ENCODE measurements around the gene HDC. TPM values are rescaled to one million over a fixed set of nuclear protein-coding genes. Genes with fewer than 3 reads are reported as not detected.
A peak's percentile ranks its signal among the peaks of the same experiment; 100 is the strongest.

The HDC gene
- polyA plus RNA-seq, 1 donor: 0.28 TPM

GRCh38 chr15:50257332-50257731 is 8.2 kb downstream of the HDC start:
- Histone ChIP-seq H3K36me3 (ENCODE audit: control insufficient read depth, insufficient read depth, low read length) (no peaks in the 10 kb centered on the region), H3K4me3 (ENCODE audit: low read length) (no peak overlapping the region), H3K4me1 (ENCODE audit: control insufficient read depth, insufficient read depth, low read length) (no peaks in the 10 kb centered on the region), H3K27me3 (ENCODE audit: control insufficient read depth, insufficient read depth, low read length) (no peaks in the 10 kb centered on the region), H3K27ac (ENCODE audit: low read length) (no peak overlapping the region), H3K9me3 (ENCODE audit: control insufficient read depth, low read depth, low read length) (no peaks in the 10 kb centered on the region)
- no peak for DNase-seq
- whole genome bisulfite sequencing (ENCODE audit: insufficient coverage, low lambda C conversion rate): no CpG with 5 or more reads among the region's 8 CpGs

- Histone ChIP-seq H3K4me1 (ENCODE audit: control insufficient read depth, insufficient read depth, low read length) (no peaks in the 10 kb centered on the region), H3K36me3 (ENCODE audit: control insufficient read depth, insufficient read depth, low read length) (no peaks in the 10 kb centered on the region), H3K27me3 (ENCODE audit: control insufficient read depth, insufficient read depth, low read length) (no peaks in the 10 kb centered on the region), H3K27ac (ENCODE audit: low read length) (no peak overlapping the region), H3K9me3 (ENCODE audit: control insufficient read depth, low read depth, low read length) (no peaks in the 10 kb centered on the region), H3K4me3 (ENCODE audit: low read length) (no peak overlapping the region)
- no CpG with 5 or more reads among the region's 5 CpGs for WGBS (ENCODE audit: insufficient coverage, low lambda C conversion rate)
- DNase-seq: no peak
Measured at GRCh38 chr15:50256188-50257041, 9.1 kb downstream of the HDC start.

- Histone ChIP-seq H3K4me3 (ENCODE audit: low read length) (no peak overlapping the region), H3K27ac (ENCODE audit: low read length) (no peak overlapping the region), H3K4me1 (ENCODE audit: control insufficient read depth, insufficient read depth, low read length) (no peaks in the 10 kb centered on the region), H3K9me3 (ENCODE audit: control insufficient read depth, low read depth, low read length) (no peaks in the 10 kb centered on the region), H3K36me3 (ENCODE audit: control insufficient read depth, insufficient read depth, low read length) (no peaks in the 10 kb centered on the region), H3K27me3 (ENCODE audit: control insufficient read depth, insufficient read depth, low read length) (no peaks in the 10 kb centered on the region)
- WGBS (ENCODE audit: insufficient coverage, low lambda C conversion rate): no CpG with 5 or more reads among the region's 11 CpGs
- DNase-seq: no peak
Measured at GRCh38 chr15:50252556-50252955, 13.0 kb downstream of the HDC start.

- H3K4me3 ChIP-seq (ENCODE audit: low read length): no peak overlapping the region
- DNase-seq: no peak
- no peaks in the 10 kb centered on the region for H3K4me1 ChIP-seq (ENCODE audit: control insufficient read depth, insufficient read depth, low read length)
- no peak overlapping the region for H3K27ac ChIP-seq (ENCODE audit: low read length)
- no peaks in the 10 kb centered on the region for H3K27me3 ChIP-seq (ENCODE audit: control insufficient read depth, insufficient read depth, low read length)
- H3K9me3 ChIP-seq (ENCODE audit: control insufficient read depth, low read depth, low read length): no peaks in the 10 kb centered on the region
- H3K36me3 ChIP-seq (ENCODE audit: control insufficient read depth, insufficient read depth, low read length): no peaks in the 10 kb centered on the region
- WGBS (ENCODE audit: insufficient coverage, low lambda C conversion rate): 94% methylated on average over 4 of the region's 11 CpGs
Measured at GRCh38 chr15:50251638-50252182, 13.8 kb downstream of the HDC start.

- Histone ChIP-seq H3K36me3 (ENCODE audit: control insufficient read depth, insufficient read depth, low read length) (no peaks in the 10 kb centered on the region), H3K9me3 (ENCODE audit: control insufficient read depth, low read depth, low read length) (no peaks in the 10 kb centered on the region), H3K4me3 (ENCODE audit: low read length) (no peak overlapping the region), H3K27me3 (ENCODE audit: control insufficient read depth, insufficient read depth, low read length) (no peaks in the 10 kb centered on the region), H3K27ac (ENCODE audit: low read length) (no peak overlapping the region), H3K4me1 (ENCODE audit: control insufficient read depth, insufficient read depth, low read length) (no peaks in the 10 kb centered on the region)
- WGBS (ENCODE audit: insufficient coverage, low lambda C conversion rate): 100% methylated on average over 1 of the region's 6 CpGs
- no peak for DNase-seq
Measured at GRCh38 chr15:50250760-50251394, 14.6 kb downstream of the HDC start.

GRCh38 chr15:50249704-50250103 is 15.8 kb downstream of the HDC start:
- no peaks in the 10 kb centered on the region for H3K9me3 ChIP-seq (ENCODE audit: control insufficient read depth, low read depth, low read length)
- no peak for DNase-seq
- no peaks in the 10 kb centered on the region for H3K36me3 ChIP-seq (ENCODE audit: control insufficient read depth, insufficient read depth, low read length)
- H3K27ac ChIP-seq (ENCODE audit: low read length): no peak overlapping the region
- H3K4me3 ChIP-seq (ENCODE audit: low read length): no peak overlapping the region
- no peaks in the 10 kb centered on the region for H3K4me1 ChIP-seq (ENCODE audit: control insufficient read depth, insufficient read depth, low read length)
- H3K27me3 ChIP-seq (ENCODE audit: control insufficient read depth, insufficient read depth, low read length): no peaks in the 10 kb centered on the region
- WGBS (ENCODE audit: insufficient coverage, low lambda C conversion rate): no CpG with 5 or more reads among the region's 2 CpGs

GRCh38 chr15:50248994-50249582 is 16.4 kb downstream of the HDC start:
- Histone ChIP-seq H3K9me3 (ENCODE audit: control insufficient read depth, low read depth, low read length) (no peaks in the 10 kb centered on the region), H3K27ac (ENCODE audit: low read length) (no peak overlapping the region), H3K27me3 (ENCODE audit: control insufficient read depth, insufficient read depth, low read length) (no peaks in the 10 kb centered on the region), H3K4me3 (ENCODE audit: low read length) (no peak overlapping the region), H3K36me3 (ENCODE audit: control insufficient read depth, insufficient read depth, low read length) (no peaks in the 10 kb centered on the region), H3K4me1 (ENCODE audit: control insufficient read depth, insufficient read depth, low read length) (no peaks in the 10 kb centered on the region)
- 86% methylated on average over 2 of the region's 4 CpGs for WGBS (ENCODE audit: insufficient coverage, low lambda C conversion rate)
- DNase-seq: no peak

GRCh38 chr15:50247819-50248655 is 17.5 kb downstream of the HDC start:
- no peaks in the 10 kb centered on the region for H3K27me3 ChIP-seq (ENCODE audit: control insufficient read depth, insufficient read depth, low read length)
- H3K9me3 ChIP-seq (ENCODE audit: control insufficient read depth, low read depth, low read length): no peaks in the 10 kb centered on the region
- peak; percentile 31 to 63 for DNase-seq
- H3K27ac ChIP-seq (ENCODE audit: low read length): no peak overlapping the region
- 40% methylated on average over 1 of the region's 14 CpGs for WGBS (ENCODE audit: insufficient coverage, low lambda C conversion rate)
- H3K4me1 ChIP-seq (ENCODE audit: control insufficient read depth, insufficient read depth, low read length): no peaks in the 10 kb centered on the region
- H3K4me3 ChIP-seq (ENCODE audit: low read length): no peak overlapping the region
- H3K36me3 ChIP-seq (ENCODE audit: control insufficient read depth, insufficient read depth, low read length): no peaks in the 10 kb centered on the region

- Histone ChIP-seq H3K36me3 (ENCODE audit: control insufficient read depth, insufficient read depth, low read length) (no peaks in the 10 kb centered on the region), H3K27ac (ENCODE audit: low read length) (no peak overlapping the region), H3K9me3 (ENCODE audit: control insufficient read depth, low read depth, low read length) (no peaks in the 10 kb centered on the region), H3K4me1 (ENCODE audit: control insufficient read depth, insufficient read depth, low read length) (no peaks in the 10 kb centered on the region), H3K4me3 (ENCODE audit: low read length) (no peak overlapping the region), H3K27me3 (ENCODE audit: control insufficient read depth, insufficient read depth, low read length) (no peaks in the 10 kb centered on the region)
- no CpG with 5 or more reads among the region's 2 CpGs for WGBS (ENCODE audit: insufficient coverage, low lambda C conversion rate)
- DNase-seq: no peak
Measured at GRCh38 chr15:50246631-50247030, 18.9 kb downstream of the HDC start.
